ENCODE results near the gene QRFP. TPM values are rescaled to one million over a fixed set of nuclear protein-coding genes. Genes with fewer than 3 reads are reported as not detected.

QRFP gene, protein sequence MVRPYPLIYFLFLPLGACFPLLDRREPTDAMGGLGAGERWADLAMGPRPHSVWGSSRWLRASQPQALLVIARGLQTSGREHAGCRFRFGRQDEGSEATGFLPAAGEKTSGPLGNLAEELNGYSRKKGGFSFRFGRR
- not detected in 2 replicates for total RNA-seq

DNA sequence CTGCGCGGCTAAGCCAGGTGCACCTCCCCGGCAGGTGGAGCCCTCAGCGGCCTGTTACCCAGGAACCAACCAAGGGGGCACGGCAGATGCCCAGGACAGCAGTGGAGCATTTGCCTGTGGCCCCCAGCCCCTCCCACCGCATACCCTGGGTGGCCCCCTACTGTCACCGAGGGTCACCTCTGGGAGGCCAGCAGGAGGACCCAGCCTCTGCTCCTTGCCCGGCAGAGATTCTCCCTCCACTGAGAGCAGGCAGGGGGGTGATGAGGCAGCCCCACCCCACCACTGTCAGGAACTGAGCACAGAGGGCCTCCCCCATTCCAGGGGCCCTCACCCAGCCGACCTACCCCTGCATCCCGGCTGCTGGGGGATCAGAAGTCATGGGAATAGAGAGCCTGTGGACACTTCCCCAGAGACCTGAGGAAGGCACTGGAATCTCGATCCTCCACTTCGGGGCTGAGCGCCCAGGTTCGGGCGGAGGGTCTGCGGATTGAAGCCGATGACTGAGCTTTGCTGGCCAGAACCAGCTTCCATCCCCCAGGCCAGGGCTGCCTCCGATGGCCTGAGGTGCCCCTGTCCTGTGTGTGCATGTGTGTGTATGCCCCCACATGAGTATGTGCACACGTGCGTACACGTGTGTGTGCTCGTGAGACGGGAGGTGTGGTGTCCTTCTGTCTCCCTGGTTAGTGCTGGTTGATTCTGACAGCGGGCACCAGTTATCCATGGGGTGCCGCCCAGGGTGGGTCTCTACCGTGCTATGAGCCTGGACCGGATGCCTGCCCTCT lies at the start of gene QRFP:
Gene QRFP (minus strand): TSS at position 580 of the 782 bp plus-strand sequence. CDS start 2,974 bp downstream, outside the sequence.

DNA sequence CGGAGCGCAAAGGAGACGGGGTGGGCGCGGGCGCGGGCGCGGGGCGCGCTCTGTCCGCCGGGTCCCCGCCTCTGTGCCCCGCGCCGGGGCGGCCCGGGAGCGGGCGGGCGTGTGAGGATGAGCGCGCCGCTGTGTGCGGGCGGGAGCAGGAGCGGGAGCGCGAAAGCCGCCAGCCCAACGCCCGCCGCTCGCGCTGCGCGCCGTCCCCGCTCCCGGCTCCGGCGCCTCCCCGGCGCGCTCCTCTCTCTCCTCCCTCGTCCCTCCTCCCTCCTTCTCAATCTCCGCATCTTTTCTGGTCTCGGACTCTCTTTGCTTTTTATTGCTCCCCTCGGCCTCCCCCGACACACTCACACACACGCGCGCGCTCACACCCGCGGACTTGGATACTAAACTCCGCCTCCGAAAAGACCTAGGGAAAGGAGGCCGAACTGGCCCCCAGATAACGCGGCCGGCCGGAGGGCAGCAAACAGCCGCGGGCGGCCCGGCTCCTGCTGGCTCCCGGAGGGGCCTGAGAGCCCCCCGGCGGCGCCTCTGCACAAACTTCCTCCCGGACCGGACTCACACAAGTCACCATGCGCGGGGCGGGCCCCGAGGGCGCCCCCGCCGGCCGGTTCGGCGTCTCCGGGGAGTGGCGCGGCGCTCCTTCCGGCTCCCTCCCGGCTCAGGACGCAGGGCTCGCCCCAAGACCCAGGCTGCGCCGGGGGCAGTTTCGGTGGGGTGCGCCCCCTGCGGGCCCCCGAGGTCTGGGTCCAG lies 42.2 kb upstream of the QRFP start, which contains the start of gene FIBCD1:
Gene FIBCD1 (minus strand): TSS at position 596 of the 753 bp plus-strand sequence. CDS start 640 bp downstream, outside the sequence.

Other genes with a start within 250 kb of the QRFP start
- gene PRDM12, start 232.2 kb downstream of the QRFP start, total RNA-seq: not detected in 2 replicates
- gene EXOSC2, start 203.0 kb downstream of the QRFP start, total RNA-seq: 31.4 and 37.4 TPM in 2 replicates
- gene ABL1, start 61.6 kb downstream of the QRFP start, total RNA-seq: 97.0 and 112 TPM in 2 replicates
- gene FIBCD1, start 42.4 kb upstream of the QRFP start, total RNA-seq: 0.29 TPM in 1 of 2 replicates, not detected in the other
- gene LAMC3, start 112.4 kb upstream of the QRFP start, total RNA-seq: under 0.01 and 0.19 TPM in 2 replicates
- gene AIF1L, start 199.7 kb upstream of the QRFP start, total RNA-seq: 16.0 and 25.6 TPM in 2 replicates
- gene NUP214, start 228.8 kb upstream of the QRFP start, total RNA-seq: 22.9 and 23.2 TPM in 2 replicates